Sigmoid colon (tissue), 4 donors: ENCODE data around the gene TANGO2.

Experiments
- CTCF ChIP-seq, 4 experiments: fragments of 450-650 bp in 3 of 4; fragments of 200-600 bp in 1 of 4; IDR thresholded peaks; one replicate each; pipeline ENCODE4 v1.5.1; 2016 to 2019; ENCODE audit warnings: antibody characterized with exemption in 4 of 4, mild to moderate bottlenecking in 3 of 4, moderate library complexity in 2 of 4
- EP300 ChIP-seq, 4 donors: sonication (generic); formaldehyde crosslinking; IDR thresholded peaks; one replicate each; pipeline ENCODE4 v1.6.1; 2017; ENCODE audit warnings: antibody characterized with exemption in 4 of 4
- POLR2A ChIP-seq, 2 donors: fragments of 450-650 bp; IDR thresholded peaks; one replicate each; pipeline ENCODE4 v1.6.1; 2016; ENCODE audit warnings: antibody characterized with exemption in 2 of 2, mild to moderate bottlenecking in 2 of 2, moderate library complexity in 2 of 2
- POLR2AphosphoS5 ChIP-seq, 4 donors: sonication (generic); formaldehyde crosslinking; IDR thresholded peaks; one replicate each; pipeline ENCODE4 v1.6.1; 2017; ENCODE audit warnings: antibody characterized with exemption in 4 of 4

GRCh38 chr22:19996694-19997384, 24.1 kb upstream of the TANGO2 start:
- TF ChIP-seq CTCF (IDR thresholded peaks at IDR 0.05) (no peak), POLR2A (IDR thresholded peaks at IDR 0.05) (no peak), EP300 (IDR thresholded peaks at IDR 0.05) (no peak), POLR2AphosphoS5 (IDR thresholded peaks at IDR 0.05) (no peak)
